Mucosa of descending colon (tissue), 3 donors: ENCODE data around the gene CASK. TPM values are rescaled to one million over a fixed set of nuclear protein-coding genes. Genes with fewer than 3 reads are reported as not detected.

Experiments used
- ATAC-seq: fragments of 200-7000 bp; cut with Tn5 transposase; one replicate; pipeline ENCODE4 v1.9.1; 2020; ENCODE audit warnings: mild to moderate bottlenecking, moderate library complexity
- DNase-seq, 3 donors: peaks; one replicate each; pipeline ENCODE4 v3.0.0-alpha.2; 2020
- H3K36me3 ChIP-seq: fragments of 200-600 bp; one replicate; pipeline ENCODE4 v1.8.0; 2021; ENCODE audit warnings: low read depth, mild to moderate bottlenecking
- H3K4me1 ChIP-seq: fragments of 200-600 bp; one replicate; pipeline ENCODE4 v1.8.0; 2021; ENCODE audit warnings: low read depth, mild to moderate bottlenecking
- H3K4me3 ChIP-seq: fragments of 200-600 bp; one replicate; pipeline ENCODE4 v1.8.0; 2021; ENCODE audit warnings: mild to moderate bottlenecking
- H3K9me3 ChIP-seq: fragments of 200-600 bp; one replicate; pipeline ENCODE4 v1.8.0; 2021; ENCODE audit warnings: mild to moderate bottlenecking
- CTCF ChIP-seq: fragments of 200-600 bp; IDR thresholded peaks from one replicate; pipeline ENCODE4 v1.8.0; 2022; ENCODE audit warnings: antibody characterized with exemption, mild to moderate bottlenecking
- intact Hi-C, 2 donors: fragments of 100-400 bp; cut with DNase I in 1 of 2; cut with micrococcal nuclease in 1 of 2; formaldehyde crosslinking; loops; one replicate each; pipeline versions ENCODE4 v1.11.0 to v1.11.1; 2022; cut with DNase I, micrococcal nuclease
- total RNA-seq, 3 donors: library from RNA; stranded (reverse); fragmentation: NEBNext Ultra II Directional in 2 of 3; extraction: Animal tissue kit (Norgen Biotek cat#: 25700) in 2 of 3; gene quantifications; one replicate each; pipeline versions ENCODE4 v1.2.1 to v1.2.4, GENCODE V29; 2021 to 2023
- donor health status: DM: no; HTN: no; CAD: no; lungs with moderate emphysema.
- donor health status: DM: no; HTN: no; CAD: no.
- donor health status: DM: no; HTN: yes; CAD: no.

Gene CASK
- total RNA-seq, 3 donors from 2014 or later: 50.6 to 108 (median 83.3) TPM

GRCh38 chrX:41909068-41909467 lies 14.3 kb downstream of the CASK start:
- DNase-seq (no peak), ATAC-seq (peak; percentile 34)
- Histone ChIP-seq H3K36me3 (no peaks in the 10 kb centered on the region), H3K9me3 (no peaks in the 10 kb centered on the region), H3K4me1 (no peaks in the 10 kb centered on the region), H3K4me3 (no peak overlapping the region)
- intact Hi-C loops: no loop called here
- TF ChIP-seq CTCF: no peak

GRCh38 chrX:41906515-41907187 lies 16.7 kb downstream of the CASK start:
- intact Hi-C loops: no loop called here
- Histone ChIP-seq H3K4me1 (no peaks in the 10 kb centered on the region), H3K4me3 (no peak overlapping the region), H3K36me3 (no peaks in the 10 kb centered on the region), H3K9me3 (no peaks in the 10 kb centered on the region)
- no peak for TF ChIP-seq CTCF
- DNase-seq: no peak
- ATAC-seq: no peak

GRCh38 chrX:41903544-41903943 lies 19.8 kb downstream of the CASK start:
- no peaks in the 10 kb centered on the region for H3K9me3 ChIP-seq
- H3K4me1 ChIP-seq: no peaks in the 10 kb centered on the region
- H3K4me3 ChIP-seq: no peak overlapping the region
- DNase-seq (no peak), ATAC-seq (no peak)
- intact Hi-C loops: no loop called here
- H3K36me3 ChIP-seq: no peaks in the 10 kb centered on the region
- TF ChIP-seq CTCF: no peak

GRCh38 chrX:41900321-41900720 lies 23.0 kb downstream of the CASK start:
- Histone ChIP-seq H3K36me3 (no peaks in the 10 kb centered on the region), H3K4me1 (no peaks in the 10 kb centered on the region), H3K9me3 (peaks cover 8% of the 10 kb centered on the region), H3K4me3 (no peak overlapping the region)
- intact Hi-C loops: no loop called here
- no peak for TF ChIP-seq CTCF
- ATAC-seq: no peak
- no peak for DNase-seq

- intact Hi-C loops: no loop called here
- TF ChIP-seq CTCF: no peak
- Histone ChIP-seq H3K9me3 (peaks cover 8% of the 10 kb centered on the region), H3K36me3 (no peaks in the 10 kb centered on the region), H3K4me3 (no peak overlapping the region), H3K4me1 (no peaks in the 10 kb centered on the region)
- ATAC-seq (no peak), DNase-seq (no peak)
These were observed 27.5 kb downstream of the CASK start for GRCh38 chrX:41895826-41896225.

- no peak for DNase-seq
- H3K36me3 ChIP-seq: no peaks in the 10 kb centered on the region
- intact Hi-C loops: no loop called here
- no peaks in the 10 kb centered on the region for H3K4me1 ChIP-seq
- H3K9me3 ChIP-seq: no peaks in the 10 kb centered on the region
- no peak overlapping the region for H3K4me3 ChIP-seq
- TF ChIP-seq CTCF: no peak
- ATAC-seq: no peak
These were observed 33.3 kb downstream of the CASK start for GRCh38 chrX:41890026-41890423.
